GM23338 (cell line): ENCODE measurements around the gene CCSER2. TPM values are rescaled to one million over a fixed set of nuclear protein-coding genes. Genes with fewer than 3 reads are reported as not detected.

Experiments used
- ATAC-seq: fragments of 200-7000 bp; cut with Tn5 transposase; 3 replicates; pipeline ENCODE4 v1.9.1; 2020
- DNase-seq: peaks from one replicate; pipeline ENCODE4 v3.0.0-alpha.2; 2015; ENCODE audit warnings: low spot score
- H2AFZ ChIP-seq: fragments of 200-600 bp; sonication (generic); 2 replicates; pipeline ENCODE4 v1.8.0; 2016; ENCODE audit warnings: antibody characterized with exemption, mild to moderate bottlenecking, moderate library complexity
- H3F3A ChIP-seq: fragments of 200-600 bp; sonication (generic); replicated peaks from 2 replicates; pipeline ENCODE4 v1.8.0; 2017; ENCODE audit warnings: antibody characterized with exemption, mixed run types, low read depth
- H3K27ac ChIP-seq: fragments of 200-600 bp; sonication (generic); 2 replicates; pipeline ENCODE4 v1.6.1; 2016; ENCODE audit warnings: low read depth
- H3K27me3 ChIP-seq: fragments of 200-600 bp; sonication (generic); 2 replicates; pipeline ENCODE4 v1.8.0; 2016; ENCODE audit warnings: mild to moderate bottlenecking, mixed run types, moderate library complexity; ENCODE audit not compliant: insufficient read depth
- H3K36me3 ChIP-seq: fragments of 200-600 bp; sonication (generic); 2 replicates; pipeline ENCODE4 v1.8.0; 2016; ENCODE audit warnings: mild to moderate bottlenecking; ENCODE audit not compliant: insufficient read depth
- H3K4me1 ChIP-seq: fragments of 200-600 bp; sonication (generic); 2 replicates; pipeline ENCODE4 v1.8.0; 2016; ENCODE audit warnings: mild to moderate bottlenecking, moderate library complexity; ENCODE audit not compliant: insufficient read depth
- H3K4me2 ChIP-seq: fragments of 200-600 bp; sonication (generic); 2 replicates; pipeline ENCODE4 v1.7.1; 2017; ENCODE audit warnings: mixed run types
- H3K4me3 ChIP-seq: fragments of 200-600 bp; sonication (generic); 2 replicates; pipeline ENCODE4 v1.6.1; 2016; ENCODE audit warnings: mixed run types
- H3K79me2 ChIP-seq: fragments of 200-600 bp; sonication (generic); replicated peaks from 2 replicates; pipeline ENCODE4 v1.8.0; 2017; ENCODE audit warnings: mild to moderate bottlenecking; ENCODE audit not compliant: insufficient read depth
- H3K9me2 ChIP-seq: fragments of 200-600 bp; sonication (generic); 2 replicates; pipeline ENCODE4 v1.8.0; 2017; ENCODE audit not compliant: insufficient read depth
- H4K20me1 ChIP-seq: fragments of 200-600 bp; sonication (generic); replicated peaks from 2 replicates; pipeline ENCODE4 v1.8.0; 2017; ENCODE audit warnings: mild to moderate bottlenecking; ENCODE audit not compliant: insufficient read depth
- H3K27ac Mint-ChIP-seq: 2 replicates; pipeline ENCODE4 v1.8.0; 2020; ENCODE audit warnings: inconsistent platforms, mild to moderate bottlenecking, moderate library complexity, mixed read lengths
- H3K27me3 Mint-ChIP-seq: 3 replicates; pipeline ENCODE4 v1.8.0; 2022; ENCODE audit warnings: low read depth, mild to moderate bottlenecking, moderate library complexity, mixed read lengths, inconsistent platforms; ENCODE audit not compliant: insufficient read depth, poor library complexity
- H3K36me3 Mint-ChIP-seq: 3 replicates; pipeline ENCODE4 v1.8.0; 2021; ENCODE audit warnings: low read depth, mild to moderate bottlenecking, inconsistent platforms, moderate library complexity, mixed read lengths
- H3K4me1 Mint-ChIP-seq: 3 replicates; pipeline ENCODE4 v1.8.0; 2020; ENCODE audit warnings: mild to moderate bottlenecking, inconsistent platforms, mixed read lengths
- H3K4me3 Mint-ChIP-seq: 3 replicates; pipeline ENCODE4 v1.8.0; 2021; ENCODE audit warnings: moderate library complexity, mild to moderate bottlenecking, inconsistent platforms, mixed read lengths
- H3K9me3 Mint-ChIP-seq: 3 replicates; pipeline ENCODE4 v1.8.0; 2020; ENCODE audit warnings: moderate library complexity, mild to moderate bottlenecking, inconsistent platforms, mixed read lengths
- EZH2phosphoT487 ChIP-seq: fragments of 200-600 bp; sonication (generic); IDR thresholded peaks from one replicate; pipeline ENCODE4 v1.8.1; 2018; ENCODE audit warnings: antibody characterized with exemption; ENCODE audit not compliant: unreplicated experiment
- NANOG ChIP-seq: IDR thresholded peaks from 2 replicates; pipeline ENCODE4 v1.6.1; 2016; ENCODE audit warnings: antibody characterized with exemption, borderline replicate concordance
- REST ChIP-seq: IDR thresholded peaks from one replicate; pipeline ENCODE4 v1.6.1; 2018; ENCODE audit warnings: antibody characterized with exemption; ENCODE audit not compliant: unreplicated experiment
- STAT1 ChIP-seq: IDR thresholded peaks from one replicate; pipeline ENCODE4 v1.6.1; 2016; ENCODE audit warnings: antibody characterized with exemption; ENCODE audit not compliant: unreplicated experiment
- ZNF114 ChIP-seq: fragments of 250-450 bp; sonication (Bioruptor Pico); IDR thresholded peaks from 2 replicates; pipeline ENCODE4 v1.5.0; 2020; ENCODE audit warnings: mild to moderate bottlenecking, moderate library complexity
- polyA plus RNA-seq: library from polyadenylated mRNA; unstranded; fragments of >200 nt; fragmentation: Nextera tagmentation; extraction: Ambion mirVana; gene quantifications from 2 replicates; pipeline ENCODE4 v1.2.1, GENCODE V29; 2016
- total RNA-seq: library from RNA; depleted of rRNA; stranded (reverse); fragments of >200 nt; shearing (Covaris generic); gene quantifications from 2 replicates; pipeline ENCODE4 v1.2.3, GENCODE V29; 2014
- TF ChIP-seq, protein P1 (sequence below): fragments of 250-450 bp; sonication (Bioruptor Pico); IDR thresholded peaks from 2 replicates; pipeline ENCODE4 v1.5.0; 2020; ENCODE audit warnings: mild to moderate bottlenecking, moderate library complexity
- TF ChIP-seq, protein P2 (sequence below), 2 experiments: fragments of 200-600 bp in 1 of 2; sonication (generic) in 1 of 2; conservative IDR thresholded peaks; 2 replicates each; pipeline versions ENCODE4 v1.5.1 to v1.6.1; 2016 to 2017; ENCODE audit warnings: antibody characterized with exemption in 2 of 2, low read depth in 2 of 2, mild to moderate bottlenecking in 2 of 2, moderate library complexity in 1 of 2

CCSER2 gene
- total and polyA plus RNA-seq, 2 experiments from 2014 or later = 30.6 to 37.2 TPM

DNA sequence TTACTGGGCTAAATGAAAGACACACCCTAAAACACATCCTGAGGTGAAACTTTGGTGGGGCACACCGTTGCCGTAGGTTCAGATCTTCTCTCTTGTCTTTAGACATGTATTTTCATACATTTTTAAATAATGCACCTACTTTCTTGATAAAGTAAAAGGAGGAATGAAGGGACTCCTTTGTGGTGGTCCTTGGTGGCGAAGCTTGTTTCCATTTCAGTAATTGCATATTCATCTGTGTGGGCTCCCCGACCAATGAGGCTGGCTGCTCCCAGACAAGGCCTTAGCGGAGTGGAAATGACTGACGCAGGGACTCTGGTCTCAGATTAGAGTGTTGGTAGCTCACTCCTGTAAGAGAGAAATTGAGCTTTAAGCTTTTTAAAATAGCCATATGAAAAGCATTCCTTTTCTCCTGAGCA lies 815 bp downstream of the CCSER2 start (continued):
- TF ChIP-seq, protein P1, sequence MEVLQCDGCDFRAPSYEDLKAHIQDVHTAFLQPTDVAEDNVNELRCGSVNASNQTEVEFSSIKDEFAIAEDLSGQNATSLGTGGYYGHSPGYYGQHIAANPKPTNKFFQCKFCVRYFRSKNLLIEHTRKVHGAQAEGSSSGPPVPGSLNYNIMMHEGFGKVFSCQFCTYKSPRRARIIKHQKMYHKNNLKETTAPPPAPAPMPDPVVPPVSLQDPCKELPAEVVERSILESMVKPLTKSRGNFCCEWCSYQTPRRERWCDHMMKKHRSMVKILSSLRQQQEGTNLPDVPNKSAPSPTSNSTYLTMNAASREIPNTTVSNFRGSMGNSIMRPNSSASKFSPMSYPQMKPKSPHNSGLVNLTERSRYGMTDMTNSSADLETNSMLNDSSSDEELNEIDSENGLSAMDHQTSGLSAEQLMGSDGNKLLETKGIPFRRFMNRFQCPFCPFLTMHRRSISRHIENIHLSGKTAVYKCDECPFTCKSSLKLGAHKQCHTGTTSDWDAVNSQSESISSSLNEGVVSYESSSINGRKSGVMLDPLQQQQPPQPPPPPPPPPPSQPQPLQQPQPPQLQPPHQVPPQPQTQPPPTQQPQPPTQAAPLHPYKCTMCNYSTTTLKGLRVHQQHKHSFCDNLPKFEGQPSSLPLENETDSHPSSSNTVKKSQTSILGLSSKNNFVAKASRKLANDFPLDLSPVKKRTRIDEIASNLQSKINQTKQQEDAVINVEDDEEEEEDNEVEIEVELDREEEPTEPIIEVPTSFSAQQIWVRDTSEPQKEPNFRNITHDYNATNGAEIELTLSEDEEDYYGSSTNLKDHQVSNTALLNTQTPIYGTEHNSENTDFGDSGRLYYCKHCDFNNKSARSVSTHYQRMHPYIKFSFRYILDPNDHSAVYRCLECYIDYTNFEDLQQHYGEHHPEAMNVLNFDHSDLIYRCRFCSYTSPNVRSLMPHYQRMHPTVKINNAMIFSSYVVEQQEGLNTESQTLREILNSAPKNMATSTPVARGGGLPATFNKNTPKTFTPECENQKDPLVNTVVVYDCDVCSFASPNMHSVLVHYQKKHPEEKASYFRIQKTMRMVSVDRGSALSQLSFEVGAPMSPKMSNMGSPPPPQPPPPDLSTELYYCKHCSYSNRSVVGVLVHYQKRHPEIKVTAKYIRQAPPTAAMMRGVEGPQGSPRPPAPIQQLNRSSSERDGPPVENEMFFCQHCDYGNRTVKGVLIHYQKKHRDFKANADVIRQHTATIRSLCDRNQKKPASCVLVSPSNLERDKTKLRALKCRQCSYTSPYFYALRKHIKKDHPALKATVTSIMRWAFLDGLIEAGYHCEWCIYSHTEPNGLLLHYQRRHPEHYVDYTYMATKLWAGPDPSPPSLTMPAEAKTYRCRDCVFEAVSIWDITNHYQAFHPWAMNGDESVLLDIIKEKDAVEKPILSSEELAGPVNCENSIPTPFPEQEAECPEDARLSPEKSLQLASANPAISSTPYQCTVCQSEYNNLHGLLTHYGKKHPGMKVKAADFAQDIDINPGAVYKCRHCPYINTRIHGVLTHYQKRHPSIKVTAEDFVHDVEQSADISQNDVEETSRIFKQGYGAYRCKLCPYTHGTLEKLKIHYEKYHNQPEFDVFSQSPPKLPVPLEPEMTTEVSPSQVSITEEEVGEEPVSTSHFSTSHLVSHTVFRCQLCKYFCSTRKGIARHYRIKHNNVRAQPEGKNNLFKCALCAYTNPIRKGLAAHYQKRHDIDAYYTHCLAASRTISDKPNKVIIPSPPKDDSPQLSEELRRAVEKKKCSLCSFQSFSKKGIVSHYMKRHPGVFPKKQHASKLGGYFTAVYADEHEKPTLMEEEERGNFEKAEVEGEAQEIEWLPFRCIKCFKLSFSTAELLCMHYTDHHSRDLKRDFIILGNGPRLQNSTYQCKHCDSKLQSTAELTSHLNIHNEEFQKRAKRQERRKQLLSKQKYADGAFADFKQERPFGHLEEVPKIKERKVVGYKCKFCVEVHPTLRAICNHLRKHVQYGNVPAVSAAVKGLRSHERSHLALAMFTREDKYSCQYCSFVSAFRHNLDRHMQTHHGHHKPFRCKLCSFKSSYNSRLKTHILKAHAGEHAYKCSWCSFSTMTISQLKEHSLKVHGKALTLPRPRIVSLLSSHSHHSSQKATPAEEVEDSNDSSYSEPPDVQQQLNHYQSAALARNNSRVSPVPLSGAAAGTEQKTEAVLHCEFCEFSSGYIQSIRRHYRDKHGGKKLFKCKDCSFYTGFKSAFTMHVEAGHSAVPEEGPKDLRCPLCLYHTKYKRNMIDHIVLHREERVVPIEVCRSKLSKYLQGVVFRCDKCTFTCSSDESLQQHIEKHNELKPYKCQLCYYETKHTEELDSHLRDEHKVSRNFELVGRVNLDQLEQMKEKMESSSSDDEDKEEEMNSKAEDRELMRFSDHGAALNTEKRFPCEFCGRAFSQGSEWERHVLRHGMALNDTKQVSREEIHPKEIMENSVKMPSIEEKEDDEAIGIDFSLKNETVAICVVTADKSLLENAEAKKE (CRISPR knock-in tag) = no peak
- no peak for TF ChIP-seq EZH2phosphoT487
- TF ChIP-seq REST = no peak
- TF ChIP-seq NANOG = no peak

DNA sequence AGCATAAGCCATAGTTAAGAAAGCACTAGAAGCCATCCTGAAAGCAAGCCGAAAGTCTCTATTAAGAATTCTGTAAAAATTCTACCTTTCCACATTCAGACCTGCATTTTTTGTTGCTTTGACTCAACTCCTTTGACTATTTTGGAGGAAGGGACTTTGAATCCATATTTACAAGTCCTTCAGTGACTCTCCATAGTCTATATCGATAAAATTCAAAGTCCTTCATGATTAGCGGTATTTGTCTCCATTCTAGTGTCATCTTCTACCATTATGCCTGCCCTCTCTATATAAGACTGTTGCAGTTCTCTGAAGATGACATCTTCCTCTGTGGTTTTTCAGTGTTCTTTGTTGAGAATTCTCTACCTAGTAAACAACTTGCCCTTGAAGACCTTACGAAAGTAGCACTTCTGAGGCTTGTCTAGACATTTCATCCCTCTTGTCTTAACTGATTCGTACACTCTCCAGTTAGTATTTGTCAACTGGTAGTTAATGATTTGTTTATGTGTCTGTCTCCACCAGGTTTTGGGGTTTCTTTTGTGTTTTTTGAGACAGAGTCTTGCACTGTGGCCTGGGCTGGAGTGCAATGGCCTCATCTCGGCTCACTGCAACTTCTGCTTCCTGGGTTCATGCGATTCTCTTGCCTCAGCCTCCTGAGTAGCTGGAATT lies 1.7 kb downstream of the CCSER2 start:
- H3K27me3 ChIP-seq = no peaks in the 10 kb centered on the region
- H3K27ac ChIP-seq = no peak overlapping the region
- peaks cover 57% of the 10 kb centered on the region for H3K79me2 ChIP-seq
- H3K9me3 Mint-ChIP-seq = no peaks in the 10 kb centered on the region; the same call in 2 of the 3 replicates
- H3K36me3 Mint-ChIP-seq = no peaks in the 10 kb centered on the region; the same call in 2 of the 3 replicates
- peak overlapping the region; percentile 94 for H3K4me3 Mint-ChIP-seq
- H3K9me2 ChIP-seq = no peaks in the 10 kb centered on the region
- H3K27me3 Mint-ChIP-seq = peaks cover 6% of the 10 kb centered on the region
- H4K20me1 ChIP-seq = peaks cover 19% of the 10 kb centered on the region
- ATAC-seq (no peak), DNase-seq (no peak)
- H3K4me3 ChIP-seq = peak overlapping the region; percentile 72
- H3F3A ChIP-seq = no peaks in the 10 kb centered on the region
- peaks cover 30% of the 10 kb centered on the region for H3K4me1 ChIP-seq
- H2AFZ ChIP-seq = no peak overlapping the region
- H3K27ac Mint-ChIP-seq = no peak overlapping the region
- H3K36me3 ChIP-seq = no peaks in the 10 kb centered on the region
- peak overlapping the region; percentile 77 for H3K4me2 ChIP-seq
- H3K4me1 Mint-ChIP-seq = peaks cover 42% of the 10 kb centered on the region
- TF ChIP-seq ZNF114 = no peak
- TF ChIP-seq, protein P2, sequence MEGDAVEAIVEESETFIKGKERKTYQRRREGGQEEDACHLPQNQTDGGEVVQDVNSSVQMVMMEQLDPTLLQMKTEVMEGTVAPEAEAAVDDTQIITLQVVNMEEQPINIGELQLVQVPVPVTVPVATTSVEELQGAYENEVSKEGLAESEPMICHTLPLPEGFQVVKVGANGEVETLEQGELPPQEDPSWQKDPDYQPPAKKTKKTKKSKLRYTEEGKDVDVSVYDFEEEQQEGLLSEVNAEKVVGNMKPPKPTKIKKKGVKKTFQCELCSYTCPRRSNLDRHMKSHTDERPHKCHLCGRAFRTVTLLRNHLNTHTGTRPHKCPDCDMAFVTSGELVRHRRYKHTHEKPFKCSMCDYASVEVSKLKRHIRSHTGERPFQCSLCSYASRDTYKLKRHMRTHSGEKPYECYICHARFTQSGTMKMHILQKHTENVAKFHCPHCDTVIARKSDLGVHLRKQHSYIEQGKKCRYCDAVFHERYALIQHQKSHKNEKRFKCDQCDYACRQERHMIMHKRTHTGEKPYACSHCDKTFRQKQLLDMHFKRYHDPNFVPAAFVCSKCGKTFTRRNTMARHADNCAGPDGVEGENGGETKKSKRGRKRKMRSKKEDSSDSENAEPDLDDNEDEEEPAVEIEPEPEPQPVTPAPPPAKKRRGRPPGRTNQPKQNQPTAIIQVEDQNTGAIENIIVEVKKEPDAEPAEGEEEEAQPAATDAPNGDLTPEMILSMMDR (conservative IDR thresholded peaks at IDR 0.05; ENCODE audit: low read depth in 2 of 2) = no peak
- no peak for TF ChIP-seq NANOG
- no peak for TF ChIP-seq STAT1
- no peak for TF ChIP-seq REST
- TF ChIP-seq EZH2phosphoT487 = no peak
